A549 (cell line): ENCODE results near the gene ENPEP.

Source experiments
- CEBPB ChIP-seq, 2 experiments: fragments of >200 bp in 1 of 2; sonication (Bioruptor Twin) in 1 of 2; formaldehyde crosslinking in 1 of 2; IDR thresholded peaks; 2 replicates each; pipeline ENCODE4 v1.6.1; 2012 to 2016
- EP300 ChIP-seq, 2 experiments: fragments of >200 bp; sonication (Bioruptor Twin); formaldehyde crosslinking; IDR thresholded peaks; 2 replicates in 1 of 2; 3 replicates in 1 of 2; pipeline ENCODE4 v1.6.1; 2016 to 2017
- JUNB ChIP-seq: fragments of >200 bp; sonication (Bioruptor Twin); formaldehyde crosslinking; IDR thresholded peaks from 2 replicates; pipeline ENCODE4 v1.6.1; 2016
- POLR2A ChIP-seq: IDR thresholded peaks from 2 replicates; pipeline ENCODE4 v1.6.1; 2012; ENCODE audit warnings: mild to moderate bottlenecking, low read length
- RAD21 ChIP-seq, 2 experiments: fragments of >200 bp in 1 of 2; sonication (Bioruptor Twin) in 1 of 2; formaldehyde crosslinking in 1 of 2; IDR thresholded peaks in 1 of 2; conservative IDR thresholded peaks in 1 of 2; 2 replicates in 1 of 2; 3 replicates in 1 of 2; pipeline ENCODE4 v1.6.1; 2012 to 2018; ENCODE audit warnings: inconsistent platforms in 1 of 2
- RNF2 ChIP-seq: fragments of 200-600 bp; sonication (generic); IDR thresholded peaks from 2 replicates; pipeline ENCODE4 v1.6.1; 2016; ENCODE audit warnings: low read depth, mild to moderate bottlenecking, antibody characterized with exemption, moderate library complexity, borderline replicate concordance
- ZFP36 ChIP-seq: fragments of 450-650 bp; IDR thresholded peaks from 2 replicates; pipeline ENCODE4 v1.6.1; 2014; ENCODE audit warnings: borderline replicate concordance; ENCODE audit not compliant: partially characterized antibody
- TF ChIP-seq, protein P1 (sequence below): fragments of >200 bp; sonication (Bioruptor Twin); formaldehyde crosslinking; IDR thresholded peaks from 3 replicates; pipeline ENCODE4 v1.5.1; 2016
- TF ChIP-seq, protein P2 (sequence below): IDR thresholded peaks from 2 replicates; pipeline ENCODE4 v1.6.1; 2012
- TF ChIP-seq, protein P3 (sequence below): IDR thresholded peaks from 2 replicates; pipeline ENCODE4 v1.6.1; 2012; ENCODE audit warnings: low read depth, borderline replicate concordance
- TF ChIP-seq, protein P4 (sequence below): fragments of 450-650 bp; IDR thresholded peaks from 2 replicates; pipeline ENCODE4 v1.6.1; 2014; ENCODE audit warnings: antibody characterized with exemption
- TF ChIP-seq, protein P5 (sequence below): IDR thresholded peaks from 2 replicates; pipeline ENCODE4 v1.6.1; 2012
- TF ChIP-seq, protein P6 (sequence below): fragments of 200-600 bp; sonication (generic); IDR thresholded peaks from 2 replicates; pipeline ENCODE4 v1.6.1; 2016; ENCODE audit warnings: antibody characterized with exemption, mild to moderate bottlenecking, moderate library complexity

DNA sequence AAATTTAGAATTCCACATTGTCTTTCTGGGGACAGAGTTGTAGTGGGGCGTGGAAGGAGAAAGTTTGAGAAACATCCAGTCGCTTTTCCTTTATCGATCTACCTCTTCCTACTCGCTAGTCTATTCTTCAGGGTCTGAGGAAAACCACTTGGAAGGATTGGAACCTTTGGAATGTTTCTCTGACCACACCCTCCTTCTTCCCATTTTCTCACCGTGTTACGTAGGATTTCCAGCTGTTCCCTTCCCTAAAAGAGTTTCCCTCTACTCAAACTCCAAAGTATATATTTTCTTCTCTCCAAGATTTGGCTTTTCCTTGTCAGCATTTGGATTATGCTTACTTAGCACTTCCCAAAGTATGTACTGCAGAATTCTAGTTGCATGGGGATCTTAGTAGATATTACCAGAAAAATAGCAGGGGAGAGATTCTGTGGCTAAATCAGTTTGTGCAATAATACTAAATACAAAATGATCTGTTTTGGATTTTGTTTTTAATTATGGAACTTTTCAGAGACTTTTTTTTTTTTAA lies 4.9 kb downstream of the ENPEP start:
- TF ChIP-seq, protein P1, sequence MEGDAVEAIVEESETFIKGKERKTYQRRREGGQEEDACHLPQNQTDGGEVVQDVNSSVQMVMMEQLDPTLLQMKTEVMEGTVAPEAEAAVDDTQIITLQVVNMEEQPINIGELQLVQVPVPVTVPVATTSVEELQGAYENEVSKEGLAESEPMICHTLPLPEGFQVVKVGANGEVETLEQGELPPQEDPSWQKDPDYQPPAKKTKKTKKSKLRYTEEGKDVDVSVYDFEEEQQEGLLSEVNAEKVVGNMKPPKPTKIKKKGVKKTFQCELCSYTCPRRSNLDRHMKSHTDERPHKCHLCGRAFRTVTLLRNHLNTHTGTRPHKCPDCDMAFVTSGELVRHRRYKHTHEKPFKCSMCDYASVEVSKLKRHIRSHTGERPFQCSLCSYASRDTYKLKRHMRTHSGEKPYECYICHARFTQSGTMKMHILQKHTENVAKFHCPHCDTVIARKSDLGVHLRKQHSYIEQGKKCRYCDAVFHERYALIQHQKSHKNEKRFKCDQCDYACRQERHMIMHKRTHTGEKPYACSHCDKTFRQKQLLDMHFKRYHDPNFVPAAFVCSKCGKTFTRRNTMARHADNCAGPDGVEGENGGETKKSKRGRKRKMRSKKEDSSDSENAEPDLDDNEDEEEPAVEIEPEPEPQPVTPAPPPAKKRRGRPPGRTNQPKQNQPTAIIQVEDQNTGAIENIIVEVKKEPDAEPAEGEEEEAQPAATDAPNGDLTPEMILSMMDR: no peak
- TF ChIP-seq, protein P2, sequence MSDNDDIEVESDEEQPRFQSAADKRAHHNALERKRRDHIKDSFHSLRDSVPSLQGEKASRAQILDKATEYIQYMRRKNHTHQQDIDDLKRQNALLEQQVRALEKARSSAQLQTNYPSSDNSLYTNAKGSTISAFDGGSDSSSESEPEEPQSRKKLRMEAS: no peak
- no peak for TF ChIP-seq JUNB
- TF ChIP-seq RNF2: no peak
- TF ChIP-seq, protein P3, sequence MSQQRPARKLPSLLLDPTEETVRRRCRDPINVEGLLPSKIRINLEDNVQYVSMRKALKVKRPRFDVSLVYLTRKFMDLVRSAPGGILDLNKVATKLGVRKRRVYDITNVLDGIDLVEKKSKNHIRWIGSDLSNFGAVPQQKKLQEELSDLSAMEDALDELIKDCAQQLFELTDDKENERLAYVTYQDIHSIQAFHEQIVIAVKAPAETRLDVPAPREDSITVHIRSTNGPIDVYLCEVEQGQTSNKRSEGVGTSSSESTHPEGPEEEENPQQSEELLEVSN: no peak
- no peak for TF ChIP-seq EP300 (IDR thresholded peaks at IDR 0.05)
- no peak for TF ChIP-seq ZFP36
- TF ChIP-seq POLR2A: no peak
- TF ChIP-seq, protein P4, sequence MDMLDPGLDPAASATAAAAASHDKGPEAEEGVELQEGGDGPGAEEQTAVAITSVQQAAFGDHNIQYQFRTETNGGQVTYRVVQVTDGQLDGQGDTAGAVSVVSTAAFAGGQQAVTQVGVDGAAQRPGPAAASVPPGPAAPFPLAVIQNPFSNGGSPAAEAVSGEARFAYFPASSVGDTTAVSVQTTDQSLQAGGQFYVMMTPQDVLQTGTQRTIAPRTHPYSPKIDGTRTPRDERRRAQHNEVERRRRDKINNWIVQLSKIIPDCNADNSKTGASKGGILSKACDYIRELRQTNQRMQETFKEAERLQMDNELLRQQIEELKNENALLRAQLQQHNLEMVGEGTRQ: no peak
- TF ChIP-seq, protein P5, sequence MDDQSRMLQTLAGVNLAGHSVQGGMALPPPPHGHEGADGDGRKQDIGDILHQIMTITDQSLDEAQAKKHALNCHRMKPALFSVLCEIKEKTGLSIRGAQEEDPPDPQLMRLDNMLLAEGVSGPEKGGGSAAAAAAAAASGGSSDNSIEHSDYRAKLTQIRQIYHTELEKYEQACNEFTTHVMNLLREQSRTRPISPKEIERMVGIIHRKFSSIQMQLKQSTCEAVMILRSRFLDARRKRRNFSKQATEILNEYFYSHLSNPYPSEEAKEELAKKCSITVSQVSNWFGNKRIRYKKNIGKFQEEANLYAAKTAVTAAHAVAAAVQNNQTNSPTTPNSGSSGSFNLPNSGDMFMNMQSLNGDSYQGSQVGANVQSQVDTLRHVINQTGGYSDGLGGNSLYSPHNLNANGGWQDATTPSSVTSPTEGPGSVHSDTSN: no peak
- TF ChIP-seq CEBPB (IDR thresholded peaks at IDR 0.05): no peak
- TF ChIP-seq, protein P6, sequence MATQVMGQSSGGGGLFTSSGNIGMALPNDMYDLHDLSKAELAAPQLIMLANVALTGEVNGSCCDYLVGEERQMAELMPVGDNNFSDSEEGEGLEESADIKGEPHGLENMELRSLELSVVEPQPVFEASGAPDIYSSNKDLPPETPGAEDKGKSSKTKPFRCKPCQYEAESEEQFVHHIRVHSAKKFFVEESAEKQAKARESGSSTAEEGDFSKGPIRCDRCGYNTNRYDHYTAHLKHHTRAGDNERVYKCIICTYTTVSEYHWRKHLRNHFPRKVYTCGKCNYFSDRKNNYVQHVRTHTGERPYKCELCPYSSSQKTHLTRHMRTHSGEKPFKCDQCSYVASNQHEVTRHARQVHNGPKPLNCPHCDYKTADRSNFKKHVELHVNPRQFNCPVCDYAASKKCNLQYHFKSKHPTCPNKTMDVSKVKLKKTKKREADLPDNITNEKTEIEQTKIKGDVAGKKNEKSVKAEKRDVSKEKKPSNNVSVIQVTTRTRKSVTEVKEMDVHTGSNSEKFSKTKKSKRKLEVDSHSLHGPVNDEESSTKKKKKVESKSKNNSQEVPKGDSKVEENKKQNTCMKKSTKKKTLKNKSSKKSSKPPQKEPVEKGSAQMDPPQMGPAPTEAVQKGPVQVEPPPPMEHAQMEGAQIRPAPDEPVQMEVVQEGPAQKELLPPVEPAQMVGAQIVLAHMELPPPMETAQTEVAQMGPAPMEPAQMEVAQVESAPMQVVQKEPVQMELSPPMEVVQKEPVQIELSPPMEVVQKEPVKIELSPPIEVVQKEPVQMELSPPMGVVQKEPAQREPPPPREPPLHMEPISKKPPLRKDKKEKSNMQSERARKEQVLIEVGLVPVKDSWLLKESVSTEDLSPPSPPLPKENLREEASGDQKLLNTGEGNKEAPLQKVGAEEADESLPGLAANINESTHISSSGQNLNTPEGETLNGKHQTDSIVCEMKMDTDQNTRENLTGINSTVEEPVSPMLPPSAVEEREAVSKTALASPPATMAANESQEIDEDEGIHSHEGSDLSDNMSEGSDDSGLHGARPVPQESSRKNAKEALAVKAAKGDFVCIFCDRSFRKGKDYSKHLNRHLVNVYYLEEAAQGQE: no peak
- TF ChIP-seq RAD21 (conservative IDR thresholded peaks at IDR 0.05 in 1 of 2, IDR thresholded peaks at IDR 0.05 in 1 of 2): no peak
